GM06990 (cell line): ENCODE results near the gene USP9X.
"Not testable (repeated sequence)": the region's sequence is repeated elsewhere in the genome, so short reads cannot be mapped to it uniquely, and the experiment has no call there.

Source experiments
- DNase-seq: peaks from one replicate; pipeline ENCODE4 v3.0.0-alpha.2; 2011; ENCODE audit not compliant: insufficient read length; ENCODE audit errors: extremely low read depth
- H3K27me3 ChIP-seq: replicated peaks from 2 replicates; pipeline ENCODE4 v1.6.0; 2011; ENCODE audit warnings: low read length; ENCODE audit not compliant: control insufficient read depth, insufficient read depth
- H3K36me3 ChIP-seq: 2 replicates; pipeline ENCODE4 v1.5.1; 2011; ENCODE audit warnings: low read length; ENCODE audit not compliant: control insufficient read depth, insufficient read depth
- H3K4me3 ChIP-seq: replicated peaks from 2 replicates; pipeline ENCODE4 v1.5.1; 2011; ENCODE audit warnings: low read depth, mild to moderate bottlenecking, control low read depth, low read length
- CTCF ChIP-seq: IDR thresholded peaks from 2 replicates; pipeline ENCODE4 v1.5.1; 2011; ENCODE audit warnings: low read length, control low read depth, mild to moderate bottlenecking, inconsistent platforms; ENCODE audit not compliant: insufficient read depth, poor library complexity, severe bottlenecking

Gene USP9X

GRCh38 chrX:41178201-41178600 lies 93.0 kb downstream of the USP9X start:
- H3K36me3 ChIP-seq: no peaks in the 10 kb centered on the region; the same call in 1 of the 2 replicates
- no peak for TF ChIP-seq CTCF
- H3K4me3 ChIP-seq: no peak overlapping the region
- peak; percentile 29 for DNase-seq
- no peaks in the 10 kb centered on the region for H3K27me3 ChIP-seq

DNA sequence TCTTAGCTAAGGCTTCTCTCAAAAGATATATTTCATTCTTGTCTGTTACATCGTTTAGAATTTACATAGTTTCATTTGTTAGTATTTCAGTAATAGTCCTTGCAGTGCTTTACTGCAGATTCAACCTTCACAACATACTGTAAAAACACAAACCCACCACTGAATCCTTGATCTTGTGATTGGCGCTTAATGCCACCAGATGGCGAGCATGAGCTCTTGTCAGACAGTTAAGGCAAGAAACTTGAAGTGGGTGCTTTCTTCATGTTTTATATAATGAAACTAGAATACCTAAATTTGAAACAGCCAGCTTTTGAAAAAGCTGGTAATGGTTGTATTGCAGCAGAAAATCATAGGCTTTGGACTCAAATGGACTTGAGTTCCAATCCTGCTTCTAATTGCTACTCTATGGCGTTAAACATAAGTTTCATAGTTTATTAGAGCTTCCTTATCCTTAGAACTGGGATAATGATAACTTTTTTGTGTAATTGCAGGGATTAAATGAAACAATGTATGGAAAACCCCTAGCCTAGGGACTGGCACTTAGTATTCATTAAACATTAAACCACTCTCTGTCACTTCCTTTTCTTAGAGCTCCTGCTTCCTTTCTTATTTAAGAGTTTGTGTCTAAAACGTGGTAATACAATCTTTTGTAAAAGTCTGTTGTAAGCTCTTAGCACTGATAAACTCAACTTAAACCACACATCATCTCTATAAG lies 95.1 kb downstream of the USP9X start:
- peak; percentile 77 for TF ChIP-seq CTCF
- Histone ChIP-seq H3K4me3 (no peak overlapping the region; the same call in 1 of the 2 replicates), H3K27me3 (no peaks in the 10 kb centered on the region), H3K36me3 (no peaks in the 10 kb centered on the region)
- peak; percentile 26 for DNase-seq

DNA sequence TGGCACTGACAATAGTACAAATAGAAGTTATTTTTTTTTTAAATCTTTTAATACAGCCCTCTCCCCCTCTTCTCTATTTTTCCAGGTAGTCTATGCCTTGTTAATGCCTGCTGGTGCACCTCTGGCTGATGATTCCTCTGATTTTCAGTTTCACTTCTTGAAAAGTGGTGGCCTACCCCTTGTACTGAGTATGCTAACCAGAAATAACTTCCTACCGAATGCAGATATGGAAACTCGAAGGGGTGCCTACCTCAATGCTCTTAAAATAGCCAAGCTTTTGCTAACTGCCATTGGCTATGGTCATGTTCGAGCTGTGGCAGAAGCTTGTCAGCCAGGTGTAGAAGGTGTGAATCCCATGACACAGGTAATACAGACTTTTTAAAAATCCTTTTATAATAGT lies 99.1 kb downstream of the USP9X start:
- peak; percentile 5 for DNase-seq
- Histone ChIP-seq H3K4me3 (no peak overlapping the region), H3K27me3 (no peaks in the 10 kb centered on the region), H3K36me3 (no peaks in the 10 kb centered on the region)
- TF ChIP-seq CTCF: no peak

GRCh38 chrX:41186946-41187345 lies 101.7 kb downstream of the USP9X start:
- not testable (repeated sequence) for H3K4me3 ChIP-seq, H3K27me3 ChIP-seq, DNase-seq, H3K36me3 ChIP-seq

DNA sequence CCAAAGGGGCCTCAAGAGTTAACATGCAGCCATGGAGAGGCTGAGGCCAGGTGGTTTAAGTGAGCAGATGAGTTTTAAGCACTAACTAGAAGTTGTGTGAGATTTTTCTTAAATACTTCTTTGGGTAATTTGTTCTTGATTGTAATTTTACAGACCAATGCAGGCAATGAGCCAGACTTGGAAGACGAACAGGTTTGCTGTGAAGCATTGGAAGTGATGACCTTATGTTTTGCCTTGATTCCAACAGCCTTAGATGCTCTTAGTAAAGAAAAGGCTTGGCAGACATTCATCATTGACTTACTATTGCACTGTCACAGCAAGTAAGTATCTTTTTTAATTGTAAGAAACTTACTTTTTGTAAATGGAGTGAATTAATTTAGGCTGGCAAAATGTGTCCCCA lies 103.9 kb downstream of the USP9X start:
- Histone ChIP-seq H3K36me3 (peaks cover 2% of the 10 kb centered on the region; the same call in 1 of the 2 replicates), H3K4me3 (no peak overlapping the region), H3K27me3 (no peaks in the 10 kb centered on the region)
- no peak for TF ChIP-seq CTCF
- DNase-seq: no peak

- Histone ChIP-seq H3K36me3 (peaks cover 2% of the 10 kb centered on the region), H3K27me3 (no peaks in the 10 kb centered on the region), H3K4me3 (no peak overlapping the region)
- TF ChIP-seq CTCF: no peak
- no peak for DNase-seq
Measured at GRCh38 chrX:41192880-41193279, 107.6 kb downstream of the USP9X start.
